KMS-11 (cell line): ENCODE results near the gene RAB11A.

Experiments used
- H2AFZ ChIP-seq: fragments of 200-600 bp; sonication (generic); 2 replicates; pipeline ENCODE4 v1.6.1; 2016; ENCODE audit warnings: antibody characterized with exemption, mixed run types, low read depth
- H3K27ac ChIP-seq: fragments of 200-600 bp; sonication (generic); 2 replicates; pipeline ENCODE4 v1.6.1; 2016; ENCODE audit warnings: mild to moderate bottlenecking, mixed run types
- H3K27me3 ChIP-seq: fragments of 200-600 bp; sonication (generic); 2 replicates; pipeline ENCODE4 v1.6.1; 2017; ENCODE audit warnings: mild to moderate bottlenecking, low read depth, mixed run types, moderate library complexity; ENCODE audit not compliant: insufficient read depth
- H3K36me3 ChIP-seq: fragments of 200-600 bp; sonication (generic); 2 replicates; pipeline ENCODE4 v1.6.1; 2017; ENCODE audit warnings: mild to moderate bottlenecking, mixed run types; ENCODE audit not compliant: insufficient read depth
- H3K4me1 ChIP-seq: fragments of 200-600 bp; sonication (generic); 2 replicates; pipeline ENCODE4 v1.6.1; 2016; ENCODE audit warnings: mild to moderate bottlenecking, low read depth, mixed run types; ENCODE audit not compliant: poor library complexity, severe bottlenecking
- H3K4me2 ChIP-seq: fragments of 200-600 bp; sonication (generic); 2 replicates; pipeline ENCODE4 v1.7.0; 2016; ENCODE audit warnings: mild to moderate bottlenecking, mixed run types
- H3K4me3 ChIP-seq: fragments of 200-600 bp; sonication (generic); IDR thresholded peaks from 2 replicates; pipeline ENCODE4 v1.6.1; 2017; ENCODE audit warnings: low read depth, low read length, mixed read lengths; ENCODE audit not compliant: insufficient read depth
- H3K79me2 ChIP-seq: fragments of 200-600 bp; sonication (generic); 2 replicates; pipeline ENCODE4 v1.6.1; 2016; ENCODE audit warnings: low read depth, mixed run types; ENCODE audit not compliant: insufficient read depth
- H3K9ac ChIP-seq: fragments of 200-600 bp; sonication (generic); 2 replicates; pipeline ENCODE4 v1.6.1; 2016; ENCODE audit warnings: mild to moderate bottlenecking, mixed run types
- H4K20me1 ChIP-seq: fragments of 200-600 bp; sonication (generic); 2 replicates; pipeline ENCODE4 v1.6.1; 2016; ENCODE audit warnings: mild to moderate bottlenecking, mixed run types; ENCODE audit not compliant: insufficient read depth
- TF ChIP-seq, protein P1 (sequence below): fragments of 200-600 bp; sonication (generic); conservative IDR thresholded peaks from 2 replicates; pipeline ENCODE4 v1.6.1; 2017; ENCODE audit warnings: low read depth, mild to moderate bottlenecking, antibody characterized with exemption, low read length, moderate library complexity, mixed read lengths

RAB11A gene

DNA sequence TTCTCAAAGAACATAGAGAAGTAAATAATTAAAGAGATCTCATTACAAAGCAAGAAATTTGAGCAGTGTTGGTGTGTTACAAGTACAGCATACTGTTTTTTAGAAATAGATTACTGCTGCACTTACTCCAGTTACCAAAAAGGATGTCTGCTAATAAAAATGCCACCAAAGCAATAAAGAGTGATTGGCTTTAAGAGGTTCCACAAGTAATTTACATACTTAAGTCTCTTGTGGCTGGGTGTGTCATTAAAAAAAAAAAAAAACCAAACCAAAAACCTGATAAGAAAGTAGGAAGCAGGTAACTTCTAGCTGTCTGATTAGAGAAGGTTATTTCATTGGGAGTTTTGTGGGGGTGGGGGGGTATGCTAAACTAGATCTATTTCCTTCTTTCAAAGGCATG is 15.2 kb downstream of the RAB11A start:
- Histone ChIP-seq H3K27me3 (no peaks in the 10 kb centered on the region), H3K4me1 (peaks cover 73% of the 10 kb centered on the region), H3K4me3 (no peak overlapping the region), H3K79me2 (no peaks in the 10 kb centered on the region; the same call in 1 of the 2 replicates), H3K9ac (no peak overlapping the region), H4K20me1 (peaks cover 4% of the 10 kb centered on the region; the same call in 1 of the 2 replicates), H3K27ac (no peak overlapping the region), H3K36me3 (no peaks in the 10 kb centered on the region; the same call in 1 of the 2 replicates), H3K4me2 (0 out of 2 replicates have a peak overlapping the region, but pooled peaks have one; percentile 1), H2AFZ (no peak overlapping the region)
- TF ChIP-seq, protein P1, sequence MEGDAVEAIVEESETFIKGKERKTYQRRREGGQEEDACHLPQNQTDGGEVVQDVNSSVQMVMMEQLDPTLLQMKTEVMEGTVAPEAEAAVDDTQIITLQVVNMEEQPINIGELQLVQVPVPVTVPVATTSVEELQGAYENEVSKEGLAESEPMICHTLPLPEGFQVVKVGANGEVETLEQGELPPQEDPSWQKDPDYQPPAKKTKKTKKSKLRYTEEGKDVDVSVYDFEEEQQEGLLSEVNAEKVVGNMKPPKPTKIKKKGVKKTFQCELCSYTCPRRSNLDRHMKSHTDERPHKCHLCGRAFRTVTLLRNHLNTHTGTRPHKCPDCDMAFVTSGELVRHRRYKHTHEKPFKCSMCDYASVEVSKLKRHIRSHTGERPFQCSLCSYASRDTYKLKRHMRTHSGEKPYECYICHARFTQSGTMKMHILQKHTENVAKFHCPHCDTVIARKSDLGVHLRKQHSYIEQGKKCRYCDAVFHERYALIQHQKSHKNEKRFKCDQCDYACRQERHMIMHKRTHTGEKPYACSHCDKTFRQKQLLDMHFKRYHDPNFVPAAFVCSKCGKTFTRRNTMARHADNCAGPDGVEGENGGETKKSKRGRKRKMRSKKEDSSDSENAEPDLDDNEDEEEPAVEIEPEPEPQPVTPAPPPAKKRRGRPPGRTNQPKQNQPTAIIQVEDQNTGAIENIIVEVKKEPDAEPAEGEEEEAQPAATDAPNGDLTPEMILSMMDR, result no peak

DNA sequence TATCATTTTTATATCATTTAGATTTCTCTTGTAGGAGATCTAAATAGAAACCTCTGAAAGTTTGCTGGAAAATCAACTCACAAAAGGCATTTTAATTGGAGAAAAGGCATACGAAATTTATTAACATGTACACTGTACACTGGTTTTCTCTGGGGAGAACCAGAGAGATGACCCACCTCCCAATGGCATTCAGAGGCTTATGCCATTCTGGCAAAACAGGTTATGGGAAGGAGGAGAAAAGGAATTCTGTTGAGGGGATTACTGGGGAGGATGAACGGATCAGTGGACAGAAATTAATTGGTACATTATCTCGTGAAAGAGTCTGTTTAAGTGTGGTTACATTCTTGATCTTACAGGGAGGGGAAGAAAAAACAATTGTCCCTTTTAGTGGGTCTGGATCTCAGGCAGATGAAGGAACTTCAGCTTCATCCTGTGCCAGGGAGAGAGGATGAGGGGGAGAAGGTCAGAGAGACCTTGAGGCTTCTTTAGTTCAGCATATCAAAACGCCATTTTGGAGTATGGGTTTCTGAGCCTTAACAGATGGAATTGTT is 16.5 kb downstream of the RAB11A start:
- TF ChIP-seq, protein P1, result no peak
- Histone ChIP-seq H3K4me3 (no peak overlapping the region), H3K9ac (no peak overlapping the region), H3K79me2 (no peaks in the 10 kb centered on the region; the same call in 1 of the 2 replicates), H3K27ac (no peak overlapping the region), H4K20me1 (no peaks in the 10 kb centered on the region), H3K4me2 (no peak overlapping the region), H3K36me3 (no peaks in the 10 kb centered on the region; the same call in 1 of the 2 replicates), H3K27me3 (no peaks in the 10 kb centered on the region), H2AFZ (no peak overlapping the region), H3K4me1 (peaks cover 68% of the 10 kb centered on the region)

DNA sequence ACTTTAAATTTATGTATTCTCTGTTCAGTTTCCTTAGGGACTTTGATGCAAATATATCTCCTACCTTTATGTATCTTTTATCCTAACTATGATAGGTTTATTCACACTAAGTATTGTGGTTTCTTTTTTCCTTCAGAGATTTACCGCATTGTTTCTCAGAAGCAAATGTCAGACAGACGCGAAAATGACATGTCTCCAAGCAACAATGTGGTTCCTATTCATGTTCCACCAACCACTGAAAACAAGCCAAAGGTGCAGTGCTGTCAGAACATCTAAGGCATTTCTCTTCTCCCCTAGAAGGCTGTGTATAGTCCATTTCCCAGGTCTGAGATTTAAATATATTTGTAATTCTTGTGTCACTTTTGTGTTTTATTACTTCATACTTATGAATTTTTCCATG is 18.3 kb downstream of the RAB11A start:
- Histone ChIP-seq H3K27me3 (no peaks in the 10 kb centered on the region), H3K27ac (peak overlapping the region; percentile 34; the same call in 1 of the 2 replicates), H4K20me1 (no peaks in the 10 kb centered on the region), H3K79me2 (no peaks in the 10 kb centered on the region; the same call in 1 of the 2 replicates), H3K9ac (no peak overlapping the region), H2AFZ (no peak overlapping the region), H3K4me2 (peak overlapping the region; percentile 18), H3K4me3 (no peak overlapping the region), H3K4me1 (peaks cover 50% of the 10 kb centered on the region), H3K36me3 (no peaks in the 10 kb centered on the region; the same call in 1 of the 2 replicates)
- TF ChIP-seq, protein P1, result no peak

DNA sequence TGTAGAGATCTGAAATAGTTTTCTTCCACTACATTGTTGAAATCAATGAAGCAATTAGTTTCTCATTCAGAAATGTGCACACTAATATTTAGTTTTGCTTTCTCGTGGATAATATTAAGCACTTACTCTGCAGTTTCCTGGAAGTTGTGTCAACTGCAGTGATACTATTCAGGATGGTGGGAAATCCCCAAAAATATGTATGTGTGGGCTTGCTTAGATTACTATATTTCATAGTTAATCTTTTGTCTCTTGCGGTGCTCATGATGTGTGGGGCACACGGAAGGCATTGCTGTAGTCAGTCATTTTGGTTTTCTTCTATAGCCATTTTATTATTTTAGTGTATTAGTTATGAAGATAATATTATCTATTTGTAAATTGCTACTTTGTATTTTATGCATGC is 19.7 kb downstream of the RAB11A start:
- H3K27me3 ChIP-seq, result no peaks in the 10 kb centered on the region
- no peaks in the 10 kb centered on the region; the same call in 1 of the 2 replicates for H3K36me3 ChIP-seq

More for the DNA sequence above, 19.7 kb downstream of the RAB11A start:
- no peak overlapping the region for H3K4me3 ChIP-seq
- TF ChIP-seq, protein P1, result no peak
- H3K9ac ChIP-seq, result no peak overlapping the region
- no peak overlapping the region for H2AFZ ChIP-seq
- H4K20me1 ChIP-seq, result no peaks in the 10 kb centered on the region
- peak overlapping the region; percentile 45 for H3K4me2 ChIP-seq
- no peaks in the 10 kb centered on the region for H3K79me2 ChIP-seq
- peaks cover 37% of the 10 kb centered on the region for H3K4me1 ChIP-seq
- H3K27ac ChIP-seq, result no peak overlapping the region
